CMK (cell line): ENCODE results near the gene MAP3K4.

Experiments used
- DNase-seq: peaks from one replicate; pipeline ENCODE4 v3.0.0-alpha.2; 2010; ENCODE audit warnings: low read depth

Gene MAP3K4

GRCh38 chr6:161127071-161127740 is 135.6 kb downstream of the MAP3K4 start:
- no peak for DNase-seq

- no peak for DNase-seq
Observed at GRCh38 chr6:161128230-161128629, 136.7 kb downstream of the MAP3K4 start.

- no peak for DNase-seq
Observed at GRCh38 chr6:161128680-161129196, 137.2 kb downstream of the MAP3K4 start.

- DNase-seq, result no peak
Observed at GRCh38 chr6:161130541-161130940, 139.0 kb downstream of the MAP3K4 start.

- no peak for DNase-seq
Observed at GRCh38 chr6:161130967-161131766, 139.6 kb downstream of the MAP3K4 start.

- DNase-seq, result no peak
Observed at GRCh38 chr6:161132384-161132783, 140.8 kb downstream of the MAP3K4 start.

GRCh38 chr6:161133963-161134362 is 142.4 kb downstream of the MAP3K4 start:
- no peak for DNase-seq

DNA sequence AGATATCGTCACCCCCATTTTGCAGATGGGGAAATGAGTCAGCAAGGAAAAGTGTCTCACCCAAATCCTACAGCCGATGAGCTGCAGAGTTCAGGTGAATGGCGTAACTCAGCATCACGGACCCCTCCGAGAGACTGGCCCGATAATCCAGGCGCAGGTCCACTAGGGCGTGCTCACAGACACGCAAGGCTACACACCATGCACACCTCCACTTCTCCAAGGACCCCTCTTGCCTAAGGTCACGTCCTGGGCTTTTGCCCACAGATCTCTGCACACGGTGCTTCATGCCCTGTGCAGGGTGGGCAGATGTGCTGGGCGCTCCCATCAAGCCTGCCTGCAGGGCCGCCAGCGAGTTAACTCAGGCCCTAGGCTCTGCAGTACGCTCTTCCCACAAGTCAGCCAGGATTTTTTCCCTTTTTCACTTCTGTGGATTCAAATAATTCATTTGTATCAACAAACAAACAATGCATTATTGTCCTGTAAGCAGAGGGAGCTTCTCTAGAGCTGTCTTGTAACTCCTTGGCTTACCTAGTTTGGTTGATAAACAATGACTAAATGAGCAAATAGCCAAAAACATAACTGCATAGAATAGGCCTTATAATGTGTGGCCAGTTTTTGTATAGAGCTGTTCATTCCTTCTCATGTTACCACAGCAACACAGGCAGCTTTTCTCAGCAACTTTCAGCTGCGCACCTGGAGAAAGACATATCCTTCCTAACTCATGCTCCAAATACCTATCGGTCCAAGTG is 143.2 kb downstream of the MAP3K4 start:
- no peak for DNase-seq

DNA sequence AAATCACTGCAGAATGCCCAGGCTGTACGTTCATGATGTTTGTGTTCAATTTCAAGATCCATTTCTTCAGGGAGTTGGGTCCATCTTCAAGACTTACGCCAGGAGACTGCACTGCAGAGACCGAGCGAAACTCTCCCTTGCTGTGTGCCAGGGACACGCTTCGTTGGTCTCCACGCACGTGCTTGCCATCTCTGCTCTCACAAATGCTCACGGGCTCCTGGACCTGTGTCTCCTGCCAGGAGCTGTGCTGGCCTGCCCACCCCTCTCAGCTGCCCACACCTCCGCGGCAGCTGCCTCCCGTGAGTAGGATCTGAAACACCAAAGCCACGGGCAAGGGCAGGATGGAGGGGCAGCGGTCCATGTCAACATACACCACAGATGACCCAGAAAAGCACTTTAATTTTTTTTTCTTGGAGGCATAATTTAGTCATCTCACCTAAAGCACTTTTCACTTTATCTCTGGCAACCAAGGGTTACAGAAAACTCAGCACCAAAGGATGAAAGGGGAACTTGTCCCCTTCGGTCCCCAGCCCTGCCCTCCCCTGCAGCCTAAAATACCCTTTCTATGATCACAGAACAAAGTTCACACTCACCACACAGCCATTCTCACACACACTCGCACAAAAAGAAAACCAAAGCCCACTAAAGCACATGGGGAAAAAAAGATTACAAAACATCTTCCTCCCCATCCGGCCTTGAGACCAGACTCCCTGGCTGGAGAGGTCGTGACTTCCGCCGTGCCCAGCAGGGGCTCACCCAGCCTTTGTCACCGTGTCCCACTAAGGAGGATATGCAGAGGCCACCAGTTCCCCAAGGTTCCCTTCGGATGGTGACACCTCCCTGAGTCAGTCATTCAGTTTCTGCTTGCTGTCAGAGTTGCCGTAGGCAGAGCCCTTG is 144.4 kb downstream of the MAP3K4 start:
- DNase-seq, result no peak

- DNase-seq, result no peak
Observed at GRCh38 chr6:161136655-161137054, 145.1 kb downstream of the MAP3K4 start.

DNA sequence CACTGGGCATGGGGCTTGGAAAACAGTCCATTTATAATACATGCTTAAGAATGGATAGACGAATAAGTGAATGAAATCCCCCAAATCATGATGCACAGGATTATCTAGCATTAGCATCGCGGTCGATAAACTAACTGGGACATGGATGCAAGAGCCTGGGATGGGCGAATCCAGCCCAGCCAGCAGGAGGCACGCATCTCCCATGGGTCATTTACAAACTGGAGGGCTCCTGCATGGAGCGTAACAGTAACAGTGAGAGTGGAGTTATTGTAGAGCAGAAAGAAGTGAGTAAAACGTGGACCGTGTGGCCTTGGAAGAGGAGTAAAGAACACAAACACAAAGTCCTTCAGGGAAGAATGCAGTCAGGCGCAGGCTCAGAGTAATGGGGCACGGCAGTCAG is 145.8 kb downstream of the MAP3K4 start:
- no peak for DNase-seq

GRCh38 chr6:161137839-161138542 is 146.4 kb downstream of the MAP3K4 start:
- DNase-seq, result no peak

GRCh38 chr6:161138543-161139303 is 147.2 kb downstream of the MAP3K4 start:
- DNase-seq, result no peak

DNA sequence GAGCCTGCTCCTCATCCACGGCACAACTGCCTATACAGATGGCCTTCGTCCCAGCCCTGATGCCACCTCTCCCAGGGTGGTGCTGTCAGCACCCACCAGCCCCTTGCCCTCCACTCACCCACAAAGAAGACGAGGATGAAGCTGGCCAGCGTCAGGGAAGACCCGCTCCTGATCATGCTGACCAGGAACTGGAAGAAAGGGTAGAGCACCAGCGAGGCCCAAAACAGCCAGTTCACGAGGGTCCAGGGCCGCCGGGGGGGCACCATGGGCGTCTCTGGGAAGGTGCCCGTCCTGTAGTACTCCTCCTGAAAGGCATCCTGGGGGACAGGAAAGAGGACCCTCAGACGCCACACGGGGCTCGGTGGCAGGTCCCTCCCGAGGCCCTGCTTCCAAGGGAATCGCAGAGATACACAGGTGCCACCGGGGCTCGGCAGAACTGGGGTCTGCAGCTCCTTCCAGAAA is 147.8 kb downstream of the MAP3K4 start:
- DNase-seq, result no peak

DNA sequence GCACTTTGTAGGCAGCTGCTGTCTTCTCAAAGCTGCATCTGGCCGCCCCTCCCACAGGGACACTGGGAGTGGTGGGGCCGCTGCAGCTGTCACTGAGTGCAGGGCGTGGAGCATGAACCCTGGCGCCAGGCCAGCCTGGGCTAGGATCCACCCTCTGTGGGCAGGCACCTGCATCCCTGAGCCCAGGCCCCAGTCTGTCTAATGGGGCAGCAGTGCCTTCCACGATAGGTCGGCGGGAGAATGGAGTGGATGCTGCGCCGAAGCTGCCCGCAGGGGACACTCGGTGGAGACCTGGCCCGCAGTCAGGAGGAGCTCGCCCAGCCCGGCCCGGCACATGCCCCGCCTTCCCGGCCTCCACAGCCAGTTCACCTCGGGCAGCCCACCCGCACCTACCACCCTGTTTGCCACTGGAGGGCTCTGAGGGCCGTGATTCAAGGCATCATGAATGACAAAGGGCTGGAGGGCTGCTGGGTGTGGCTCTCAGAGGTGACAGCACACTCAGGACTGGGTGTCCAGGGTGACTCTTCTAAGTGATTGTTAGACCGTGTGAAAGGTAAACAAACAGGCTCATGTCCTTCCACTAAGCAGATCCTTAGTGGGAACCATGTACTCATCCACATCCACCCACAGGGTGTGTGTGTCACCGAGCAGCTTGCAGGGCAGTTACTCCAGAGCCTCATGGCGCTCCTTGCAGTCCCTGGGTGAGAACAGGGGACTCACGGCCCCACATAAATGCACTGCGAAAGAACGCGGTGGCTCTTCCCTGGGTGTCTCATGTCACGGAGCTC is 148.4 kb downstream of the MAP3K4 start:
- no peak for DNase-seq

DNA sequence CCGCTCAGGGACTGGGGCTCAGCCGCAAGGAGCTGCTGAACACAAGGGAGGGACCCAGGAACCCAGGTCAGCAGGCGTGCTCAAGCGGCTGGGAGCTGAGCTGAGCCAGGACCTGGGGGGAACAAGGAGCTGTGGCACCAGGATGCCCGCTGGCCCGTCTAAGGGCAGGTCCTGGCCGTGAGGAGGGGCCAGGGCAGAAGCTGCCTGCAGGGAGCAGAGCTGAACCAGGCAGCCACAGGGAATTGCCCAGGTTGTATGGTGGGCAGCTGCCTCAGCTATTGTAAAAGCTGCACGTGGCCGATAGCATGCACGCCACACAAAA is 148.9 kb downstream of the MAP3K4 start:
- DNase-seq, result no peak

GRCh38 chr6:161141173-161141572 is 149.6 kb downstream of the MAP3K4 start:
- DNase-seq, result no peak

- no peak for DNase-seq
Observed at GRCh38 chr6:161142957-161143296, 151.4 kb downstream of the MAP3K4 start.

DNA sequence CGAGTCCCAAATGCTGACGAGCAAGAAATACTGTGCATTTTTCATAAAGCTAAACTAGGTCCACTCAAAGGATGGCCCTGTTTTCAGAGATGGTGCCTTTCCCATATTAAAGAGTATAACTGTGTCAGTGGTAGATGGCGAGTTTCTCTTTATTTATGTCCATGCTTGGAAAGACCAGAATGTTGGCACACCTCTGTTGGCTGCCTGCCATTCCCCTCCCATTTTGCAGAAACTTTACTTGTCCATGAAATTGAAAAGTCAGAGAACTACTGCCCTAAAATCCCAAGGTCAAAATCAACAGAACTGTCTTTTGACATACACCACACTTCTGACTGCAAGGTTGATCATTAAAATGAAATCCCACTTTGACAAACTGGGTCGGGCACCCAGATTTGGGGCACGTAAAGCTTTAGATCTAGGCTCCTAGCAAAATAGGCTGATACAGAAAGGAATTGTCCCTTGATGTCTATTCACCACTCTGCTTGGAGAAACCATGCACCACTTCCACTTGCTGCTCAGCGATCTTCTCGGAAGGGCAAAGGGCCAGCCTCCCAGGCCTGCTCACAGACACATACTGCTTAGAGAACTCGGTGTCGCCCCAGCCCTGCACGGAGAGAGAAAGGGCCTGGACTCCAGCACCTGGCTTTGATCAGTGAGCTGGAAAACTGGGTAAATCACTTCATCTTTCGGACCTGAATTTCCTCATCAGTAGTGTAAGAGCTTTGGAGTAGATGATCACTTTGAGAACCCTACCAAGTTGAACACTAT is 152.3 kb downstream of the MAP3K4 start:
- no peak for DNase-seq
